GM18520 (cell line): ENCODE measurements around the gene MYH9.
"Not testable (repeated sequence)": the region's sequence is repeated elsewhere in the genome, so short reads cannot be mapped to it uniquely, and the experiment has no call there.

Experiments
- ATAC-seq: cut with Tn5 transposase; IDR thresholded peaks from one replicate; pipeline ENCODE4 v1.9.1; 2021; ENCODE audit not compliant: unreplicated experiment

The MYH9 gene

GRCh38 chr22:36387959-36388726 lies at the start of gene MYH9:
MYH9 (minus strand) TSS chr22:36387967; CDS start chr22:36349236, 38,731 bp downstream.
- ATAC-seq = peak; percentile 58

- no peak for ATAC-seq
Measured at GRCh38 chr22:36435516-36436415, 48.0 kb upstream of the MYH9 start.

- ATAC-seq = no peak
Measured at GRCh38 chr22:36433318-36434231, 45.8 kb upstream of the MYH9 start.

GRCh38 chr22:36432592-36433317 lies 45.0 kb upstream of the MYH9 start:
- no peak for ATAC-seq

GRCh38 chr22:36431977-36432376 lies 44.2 kb upstream of the MYH9 start:
- ATAC-seq = no peak

GRCh38 chr22:36430863-36431262 lies 43.1 kb upstream of the MYH9 start:
- ATAC-seq = no peak

GRCh38 chr22:36427952-36428351 lies 40.2 kb upstream of the MYH9 start:
- ATAC-seq = not testable (repeated sequence)

GRCh38 chr22:36425977-36426523 lies 38.3 kb upstream of the MYH9 start:
- no peak for ATAC-seq

GRCh38 chr22:36424901-36425579 lies 37.3 kb upstream of the MYH9 start:
- no peak for ATAC-seq

- ATAC-seq = not testable (repeated sequence)
Measured at GRCh38 chr22:36424466-36424865, 36.7 kb upstream of the MYH9 start.

- no peak for ATAC-seq
Measured at GRCh38 chr22:36423461-36424404, 36.0 kb upstream of the MYH9 start.

GRCh38 chr22:36422287-36423014 lies 34.7 kb upstream of the MYH9 start:
- ATAC-seq = no peak

- no peak for ATAC-seq
Measured at GRCh38 chr22:36419912-36420882, 32.4 kb upstream of the MYH9 start.

GRCh38 chr22:36419177-36419911 lies 31.6 kb upstream of the MYH9 start:
- no peak for ATAC-seq

- ATAC-seq = no peak
Measured at GRCh38 chr22:36417281-36417686, 29.5 kb upstream of the MYH9 start.
